ENCODE measurements around the gene CDK5RAP3.
A peak's percentile ranks its signal among the peaks of the same experiment; 100 is the strongest.
"Not testable (repeated sequence)": the region's sequence is repeated elsewhere in the genome, so short reads cannot be mapped to it uniquely, and the experiment has no call there.

Gene CDK5RAP3

GRCh38 chr17:47970725-47971499 lies at the start of gene CDK5RAP3:
CDK5RAP3 (plus strand) TSS chr17:47971113; CDS start chr17:47971147, 34 bp downstream.
- peak; percentile 99 to 100 for DNase-seq

- DNase-seq: no peak
Observed at GRCh38 chr17:47924785-47925677, 45.9 kb upstream of the CDK5RAP3 start.

- DNase-seq: no peak
Observed at GRCh38 chr17:47925678-47925988, 45.3 kb upstream of the CDK5RAP3 start.

- no peak for DNase-seq
Observed at GRCh38 chr17:47927821-47928400, 43.0 kb upstream of the CDK5RAP3 start.

GRCh38 chr17:47928415-47928814 lies 42.5 kb upstream of the CDK5RAP3 start:
- no peak for DNase-seq

GRCh38 chr17:47929218-47930000 lies 41.5 kb upstream of the CDK5RAP3 start:
- DNase-seq: no peak

GRCh38 chr17:47931848-47932247 lies 39.1 kb upstream of the CDK5RAP3 start:
- no peak for DNase-seq

GRCh38 chr17:47934856-47935255 lies 36.1 kb upstream of the CDK5RAP3 start:
- DNase-seq: no peak

- DNase-seq: not testable (repeated sequence)
Observed at GRCh38 chr17:47935468-47935867, 35.4 kb upstream of the CDK5RAP3 start.

GRCh38 chr17:47935961-47936360 lies 35.0 kb upstream of the CDK5RAP3 start:
- DNase-seq: no peak

- DNase-seq: no peak
Observed at GRCh38 chr17:47937941-47938340, 33.0 kb upstream of the CDK5RAP3 start.

- peak; percentile 99 to 100 for DNase-seq
Observed at GRCh38 chr17:47941246-47942095, 29.4 kb upstream of the CDK5RAP3 start, which contains the start of gene PNPO. PNPO (plus strand) TSS chr17:47941571; CDS start chr17:47941676, 105 bp downstream.

- no peak for DNase-seq
Observed at GRCh38 chr17:47942096-47942510, 28.8 kb upstream of the CDK5RAP3 start.

GRCh38 chr17:47942568-47942967 lies 28.3 kb upstream of the CDK5RAP3 start:
- DNase-seq: no peak

- DNase-seq: no peak
Observed at GRCh38 chr17:47945080-47945479, 25.8 kb upstream of the CDK5RAP3 start.

GRCh38 chr17:47945529-47946508 lies 25.1 kb upstream of the CDK5RAP3 start:
- no peak for DNase-seq

GRCh38 chr17:47946516-47946915 lies 24.4 kb upstream of the CDK5RAP3 start:
- DNase-seq: no peak

GRCh38 chr17:47946929-47947397 lies 23.9 kb upstream of the CDK5RAP3 start:
- DNase-seq: peak; percentile 70 to 83

- peak in 1 of 2 experiments; percentile 28 for DNase-seq
Observed at GRCh38 chr17:47948706-47949196, 22.2 kb upstream of the CDK5RAP3 start.

GRCh38 chr17:47949197-47949759 lies 21.6 kb upstream of the CDK5RAP3 start:
- peak; percentile 63 to 79 for DNase-seq
